ENCODE measurements around the gene FAM117B. TPM values are rescaled to one million over a fixed set of nuclear protein-coding genes. Genes with fewer than 3 reads are reported as not detected.

Gene FAM117B
- total and polyA plus RNA-seq, 4 donors: 0.65 to 3.4 (median 2.4) TPM

- no peaks in the 10 kb centered on the region for H3K9me3 ChIP-seq (ENCODE audit: control insufficient read depth in 4 of 4, low read length in 3 of 4)
- H3K36me3 ChIP-seq (ENCODE audit: control insufficient read depth in 4 of 4, insufficient read depth in 3 of 4, low read depth in 1 of 4, low read length in 3 of 4): no peaks in the 10 kb centered on the region
- no peaks in the 10 kb centered on the region for H3K4me1 ChIP-seq (ENCODE audit: control insufficient read depth in 4 of 4, insufficient read depth in 4 of 4, low read length in 3 of 4)
- no peak overlapping the region for H3K4me3 ChIP-seq (ENCODE audit: low read depth in 1 of 3, low read length in 3 of 3)
- no peak for TF ChIP-seq TAF1 (conservative IDR thresholded peaks at IDR 0.05)
- TF ChIP-seq HNF4G (IDR thresholded peaks at IDR 0.05): no peak
- peak in 1 of 2 donors; percentile 32 for TF ChIP-seq JUND (IDR thresholded peaks at IDR 0.05)
- no peak for TF ChIP-seq FOXA1 (IDR thresholded peaks at IDR 0.05)
- no peak for TF ChIP-seq REST (IDR thresholded peaks at IDR 0.05)
- TF ChIP-seq, protein P1, sequence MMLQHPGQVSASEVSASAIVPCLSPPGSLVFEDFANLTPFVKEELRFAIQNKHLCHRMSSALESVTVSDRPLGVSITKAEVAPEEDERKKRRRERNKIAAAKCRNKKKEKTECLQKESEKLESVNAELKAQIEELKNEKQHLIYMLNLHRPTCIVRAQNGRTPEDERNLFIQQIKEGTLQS (IDR thresholded peaks at IDR 0.05): no peak
- H3K27me3 ChIP-seq (ENCODE audit: control insufficient read depth in 4 of 4, insufficient read depth in 4 of 4, low read length in 3 of 4): no peaks in the 10 kb centered on the region
- DNase-seq (ENCODE audit: low spot score): no peak
- WGBS: 81% methylated on average over 3 of the region's 3 CpGs
- no peak overlapping the region for H3K27ac ChIP-seq (ENCODE audit: low read depth in 1 of 2, low read length in 2 of 2)
- no peak overlapping the region for H3K9ac ChIP-seq (ENCODE audit: low read depth in 1 of 2, low read length in 2 of 2)
Observed at GRCh38 chr2:202609381-202610145, 25.2 kb upstream of the FAM117B start.

GRCh38 chr2:202610380-202610779, 24.4 kb upstream of the FAM117B start:
- TF ChIP-seq RXRA (IDR thresholded peaks at IDR 0.05) (no peak), GABPA (IDR thresholded peaks at IDR 0.05 in 1 of 2, conservative IDR thresholded peaks at IDR 0.05 in 1 of 2) (no peak), ZBTB33 (IDR thresholded peaks at IDR 0.05) (no peak), JUND (IDR thresholded peaks at IDR 0.05) (no peak), FOXA2 (IDR thresholded peaks at IDR 0.05) (no peak), HNF4G (IDR thresholded peaks at IDR 0.05) (no peak), SP1 (IDR thresholded peaks at IDR 0.05) (no peak), RAD21 (IDR thresholded peaks at IDR 0.05) (no peak), CTCF (IDR thresholded peaks at IDR 0.05; ENCODE audit: low read depth, low read length, missing input control) (no peak), REST (IDR thresholded peaks at IDR 0.05) (no peak), NR2F2 (IDR thresholded peaks at IDR 0.05) (no peak), HNF4A (conservative IDR thresholded peaks at IDR 0.05) (no peak), EGR1 (IDR thresholded peaks at IDR 0.05; ENCODE audit: low read depth in 2 of 2) (no peak)
- TF ChIP-seq, protein P1 (IDR thresholded peaks at IDR 0.05): no peak
- TF ChIP-seq, protein P2, sequence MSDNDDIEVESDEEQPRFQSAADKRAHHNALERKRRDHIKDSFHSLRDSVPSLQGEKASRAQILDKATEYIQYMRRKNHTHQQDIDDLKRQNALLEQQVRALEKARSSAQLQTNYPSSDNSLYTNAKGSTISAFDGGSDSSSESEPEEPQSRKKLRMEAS (IDR thresholded peaks at IDR 0.05): no peak
- 90% methylated on average over 5 of the region's 5 CpGs for WGBS
- no peak for DNase-seq (ENCODE audit: low spot score)
- Histone ChIP-seq H3K9me3 (ENCODE audit: control insufficient read depth in 4 of 4, low read length in 3 of 4) (no peaks in the 10 kb centered on the region), H3K36me3 (ENCODE audit: control insufficient read depth in 4 of 4, insufficient read depth in 3 of 4, low read depth in 1 of 4, low read length in 3 of 4) (no peaks in the 10 kb centered on the region), H3K4me1 (ENCODE audit: control insufficient read depth in 4 of 4, insufficient read depth in 4 of 4, low read length in 3 of 4) (no peaks in the 10 kb centered on the region), H3K9ac (ENCODE audit: low read depth in 1 of 2, low read length in 2 of 2) (no peak overlapping the region), H3K27ac (ENCODE audit: low read depth in 1 of 2, low read length in 2 of 2) (no peak overlapping the region), H3K27me3 (ENCODE audit: control insufficient read depth in 4 of 4, insufficient read depth in 4 of 4, low read length in 3 of 4) (no peaks in the 10 kb centered on the region), H3K4me3 (ENCODE audit: low read depth in 1 of 3, low read length in 3 of 3) (no peak overlapping the region)
